ENCODE data around the gene SLC7A7. TPM values are rescaled to one million over a fixed set of nuclear protein-coding genes. Genes with fewer than 3 reads are reported as not detected.
"Not testable (repeated sequence)": the region's sequence is repeated elsewhere in the genome, so short reads cannot be mapped to it uniquely, and the experiment has no call there.

The SLC7A7 gene
- total RNA-seq, 1 experiment from 2014 or later: 3.1 TPM

DNA sequence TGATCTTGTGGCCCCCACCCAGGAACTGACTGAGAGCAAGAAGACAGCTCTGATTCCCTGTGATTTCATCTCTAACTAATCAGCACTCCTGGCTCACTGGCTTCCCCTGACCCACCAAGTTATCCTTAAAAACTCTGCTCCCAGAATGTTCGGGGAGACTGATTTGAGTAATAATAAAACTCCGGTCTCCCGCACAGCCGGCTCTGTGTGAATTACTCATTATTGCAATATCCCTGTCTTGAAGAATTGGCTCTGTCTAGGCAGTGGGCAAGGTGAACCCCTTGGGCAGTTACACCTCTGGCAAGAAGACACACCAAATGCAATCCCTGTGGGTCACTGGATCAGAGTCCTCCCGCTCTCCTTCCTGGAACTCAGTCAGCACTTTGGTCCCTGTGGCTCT lies 21.3 kb downstream of the SLC7A7 start:
- Histone ChIP-seq H2AFZ (ENCODE audit: low read length) (no peak overlapping the region), H4K20me1 (ENCODE audit: control insufficient read depth, insufficient read depth, insufficient read length) (no peaks in the 10 kb centered on the region), H2BK120ac (ENCODE audit: low read depth, low read length, poor library complexity, severe bottlenecking) (no peak overlapping the region), H3K23ac (ENCODE audit: insufficient read length, low read depth, low read length) (no peak overlapping the region), H3K23me2 (ENCODE audit: insufficient read length, low read depth, low read length, poor library complexity, severe bottlenecking) (no peaks in the 10 kb centered on the region), H3K56ac (ENCODE audit: insufficient read length, low read depth, low read length) (no peak overlapping the region), H3K27me3 (ENCODE audit: insufficient read depth, low read length) (no peaks in the 10 kb centered on the region), H3K4ac (ENCODE audit: low read depth, low read length) (no peak overlapping the region), H3T11ph (ENCODE audit: low read length) (no peak overlapping the region), H3K79me1 (ENCODE audit: insufficient read depth, low read depth, low read length, poor library complexity, severe bottlenecking) (no peaks in the 10 kb centered on the region), H2BK12ac (ENCODE audit: insufficient read length, low read depth, low read length) (no peak overlapping the region), H4K91ac (ENCODE audit: insufficient read length, low read depth, low read length) (no peak overlapping the region), H2AK5ac (ENCODE audit: insufficient read length, low read length) (no peak overlapping the region), H3K14ac (ENCODE audit: insufficient read depth, low read length) (no peak overlapping the region), H3K9me3 (ENCODE audit: control insufficient read depth, low read depth, low read length) (no peaks in the 10 kb centered on the region), H2BK20ac (ENCODE audit: low read depth, low read length, poor library complexity, severe bottlenecking) (no peak overlapping the region), H2BK5ac (ENCODE audit: insufficient read length, low read length) (no peak overlapping the region), H3K4me2 (ENCODE audit: insufficient read depth, insufficient read length, low read length) (no peak overlapping the region), H3K27ac (ENCODE audit: insufficient read length, low read depth, low read length) (no peak overlapping the region), H3K18ac (ENCODE audit: insufficient read length, low read depth, low read length) (no peak overlapping the region), H3K9ac (ENCODE audit: extremely low read depth, insufficient read length, low read length) (no peak overlapping the region), H4K8ac (replicated peaks; ENCODE audit: insufficient read length, low read depth, low read length) (no peak overlapping the region), H3K79me2 (ENCODE audit: insufficient read depth, low read length) (no peaks in the 10 kb centered on the region; the same call in 1 of the 2 replicates), H4K5ac (ENCODE audit: insufficient read length, low read depth, low read length) (no peak overlapping the region), H3K4me1 (ENCODE audit: insufficient read depth, low read length) (peaks cover 9% of the 10 kb centered on the region; the same call in 1 of the 2 replicates), H2BK15ac (ENCODE audit: low read depth, low read length) (no peak overlapping the region)
- no peak for DNase-seq
- no CpG with 5 or more reads among the region's 5 CpGs for WGBS (ENCODE audit: extremely low coverage, insufficient read length, low lambda C conversion rate)
- Mint-ChIP-seq H3K9me3 (peaks cover 2 to 3% of the 10 kb centered on the region in 2 experiments; a peak in 3 of 5 replicates), H3K36me3 (ENCODE audit: insufficient read depth in 1 of 3, low read depth in 3 of 3) (peaks cover 0 to 4% (median 2%) of the 10 kb centered on the region in 3 experiments; a peak in 3 of 7 replicates), H3K27me3 (ENCODE audit: low read depth) (peaks cover 2% of the 10 kb centered on the region), H3K4me1 (peaks cover 17 to 18% of the 10 kb centered on the region in 2 experiments), H3K4me3 (no peak overlapping the region), H3K27ac (peak overlapping the region in 1 of 3 experiments; percentile 54; a peak in 1 of 7 replicates)
- TF ChIP-seq, protein P1, sequence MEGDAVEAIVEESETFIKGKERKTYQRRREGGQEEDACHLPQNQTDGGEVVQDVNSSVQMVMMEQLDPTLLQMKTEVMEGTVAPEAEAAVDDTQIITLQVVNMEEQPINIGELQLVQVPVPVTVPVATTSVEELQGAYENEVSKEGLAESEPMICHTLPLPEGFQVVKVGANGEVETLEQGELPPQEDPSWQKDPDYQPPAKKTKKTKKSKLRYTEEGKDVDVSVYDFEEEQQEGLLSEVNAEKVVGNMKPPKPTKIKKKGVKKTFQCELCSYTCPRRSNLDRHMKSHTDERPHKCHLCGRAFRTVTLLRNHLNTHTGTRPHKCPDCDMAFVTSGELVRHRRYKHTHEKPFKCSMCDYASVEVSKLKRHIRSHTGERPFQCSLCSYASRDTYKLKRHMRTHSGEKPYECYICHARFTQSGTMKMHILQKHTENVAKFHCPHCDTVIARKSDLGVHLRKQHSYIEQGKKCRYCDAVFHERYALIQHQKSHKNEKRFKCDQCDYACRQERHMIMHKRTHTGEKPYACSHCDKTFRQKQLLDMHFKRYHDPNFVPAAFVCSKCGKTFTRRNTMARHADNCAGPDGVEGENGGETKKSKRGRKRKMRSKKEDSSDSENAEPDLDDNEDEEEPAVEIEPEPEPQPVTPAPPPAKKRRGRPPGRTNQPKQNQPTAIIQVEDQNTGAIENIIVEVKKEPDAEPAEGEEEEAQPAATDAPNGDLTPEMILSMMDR (conservative IDR thresholded peaks at IDR 0.05): no peak

DNA sequence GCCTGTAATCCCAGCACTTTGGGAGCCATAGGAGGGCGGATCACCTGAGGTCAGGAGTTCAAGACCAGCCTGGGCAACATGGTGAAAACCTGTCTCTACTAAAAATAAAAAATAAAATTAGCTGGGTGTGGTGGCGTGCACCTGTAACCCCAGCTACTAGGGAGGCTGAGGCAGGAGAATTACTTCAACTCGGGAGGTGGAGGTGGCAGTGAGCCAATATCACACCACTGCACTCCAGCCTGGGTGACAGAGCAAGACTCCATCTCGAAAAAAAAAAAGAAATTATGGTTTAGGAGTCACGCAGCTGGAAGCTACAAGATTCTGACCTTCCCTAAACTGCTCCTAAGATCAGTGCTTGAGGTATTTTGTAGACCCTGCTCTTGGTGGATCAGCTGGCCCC lies 21.7 kb downstream of the SLC7A7 start:
- H3K79me2 ChIP-seq (ENCODE audit: insufficient read depth, low read length); H3K4me3 Mint-ChIP-seq; H2BK15ac ChIP-seq (ENCODE audit: low read depth, low read length); H3K9me3 ChIP-seq (ENCODE audit: control insufficient read depth, low read depth, low read length); H4K5ac ChIP-seq (ENCODE audit: insufficient read length, low read depth, low read length); H3K27me3 ChIP-seq (ENCODE audit: insufficient read depth, low read length); H4K8ac ChIP-seq (replicated peaks; ENCODE audit: insufficient read length, low read depth, low read length); H3K79me1 ChIP-seq (ENCODE audit: insufficient read depth, low read depth, low read length, poor library complexity, severe bottlenecking); H3K18ac ChIP-seq (ENCODE audit: insufficient read length, low read depth, low read length); H3K4me1 ChIP-seq (ENCODE audit: insufficient read depth, low read length); H2BK20ac ChIP-seq (ENCODE audit: low read depth, low read length, poor library complexity, severe bottlenecking); H3K23ac ChIP-seq (ENCODE audit: insufficient read length, low read depth, low read length); H3K4ac ChIP-seq (ENCODE audit: low read depth, low read length); H2BK120ac ChIP-seq (ENCODE audit: low read depth, low read length, poor library complexity, severe bottlenecking); H3K4me2 ChIP-seq (ENCODE audit: insufficient read depth, insufficient read length, low read length); H2BK5ac ChIP-seq (ENCODE audit: insufficient read length, low read length); H4K20me1 ChIP-seq (ENCODE audit: control insufficient read depth, insufficient read depth, insufficient read length); H3K23me2 ChIP-seq (ENCODE audit: insufficient read length, low read depth, low read length, poor library complexity, severe bottlenecking); H3K9ac ChIP-seq (ENCODE audit: extremely low read depth, insufficient read length, low read length); H3T11ph ChIP-seq (ENCODE audit: low read length); H3K36me3 Mint-ChIP-seq (ENCODE audit: insufficient read depth in 1 of 3, low read depth in 3 of 3); H2AK5ac ChIP-seq (ENCODE audit: insufficient read length, low read length); H3K14ac ChIP-seq (ENCODE audit: insufficient read depth, low read length); DNase-seq; H3K27me3 Mint-ChIP-seq (ENCODE audit: low read depth); H2AFZ ChIP-seq (ENCODE audit: low read length); H3K9me3 Mint-ChIP-seq; H3K27ac ChIP-seq (ENCODE audit: insufficient read length, low read depth, low read length); H2BK12ac ChIP-seq (ENCODE audit: insufficient read length, low read depth, low read length); H4K91ac ChIP-seq (ENCODE audit: insufficient read length, low read depth, low read length); H3K56ac ChIP-seq (ENCODE audit: insufficient read length, low read depth, low read length): not testable (repeated sequence)
- H3K4me1 Mint-ChIP-seq: peaks cover 17 to 18% of the 10 kb centered on the region in 2 experiments
- peak overlapping the region in 1 of 3 experiments; percentile 54; a peak in 1 of 7 replicates for H3K27ac Mint-ChIP-seq
- WGBS (ENCODE audit: extremely low coverage, insufficient read length, low lambda C conversion rate): no CpG with 5 or more reads among the region's 5 CpGs

All from H9 (cell line).